Fibroblast of the conjunctiva (primary cell): Measurements from ENCODE around the gene GHSR.

Experiments used
- DNase-seq: peaks from one replicate; pipeline ENCODE4 v3.0.0-alpha.2; 2010; ENCODE audit warnings: low read depth

The GHSR gene

GRCh38 chr3:172437713-172438112 is 10.5 kb downstream of the GHSR start:
- no peak for DNase-seq

- no peak for DNase-seq
Observed at GRCh38 chr3:172415323-172415722, 32.9 kb downstream of the GHSR start.

- DNase-seq = no peak
Observed at GRCh38 chr3:172411478-172411947, 36.7 kb downstream of the GHSR start.

- no peak for DNase-seq
Observed at GRCh38 chr3:172410702-172411477, 37.4 kb downstream of the GHSR start.

- DNase-seq = no peak
Observed at GRCh38 chr3:172407872-172408271, 40.4 kb downstream of the GHSR start.

GRCh38 chr3:172405914-172406313 is 42.3 kb downstream of the GHSR start:
- DNase-seq = no peak

- DNase-seq = no peak
Observed at GRCh38 chr3:172404237-172404962, 43.9 kb downstream of the GHSR start.

GRCh38 chr3:172402892-172403643 is 45.2 kb downstream of the GHSR start:
- no peak for DNase-seq

- DNase-seq = no peak
Observed at GRCh38 chr3:172402090-172402489, 46.2 kb downstream of the GHSR start.

GRCh38 chr3:172398484-172398883 is 49.8 kb downstream of the GHSR start:
- DNase-seq = no peak

- peak; percentile 22 for DNase-seq
Observed at GRCh38 chr3:172397716-172398405, 50.4 kb downstream of the GHSR start.

- no peak for DNase-seq
Observed at GRCh38 chr3:172396400-172396799, 51.9 kb downstream of the GHSR start.

GRCh38 chr3:172394692-172395091 is 53.6 kb downstream of the GHSR start:
- no peak for DNase-seq
